Right renal pelvis (tissue), 4 donors: ENCODE data around the gene ELMO1. TPM values are rescaled to one million over a fixed set of nuclear protein-coding genes. Genes with fewer than 3 reads are reported as not detected.
"Not testable (repeated sequence)": the region's sequence is repeated elsewhere in the genome, so short reads cannot be mapped to it uniquely, and the experiment has no call there.

Experiments
- DNase-seq, 4 donors: peaks; one replicate each; pipeline ENCODE4 v3.0.0-alpha.2; 2013; ENCODE audit warnings: low read depth in 4 of 4, low spot score in 3 of 4, missing footprints in 1 of 4
- polyA plus RNA-seq, 4 donors: library from polyadenylated mRNA; unstranded; fragments of 120-200 nt; gene quantifications; one replicate each; pipeline ENCODE4 v1.2.1, GENCODE V29; 2013; ENCODE audit not compliant: insufficient read length in 4 of 4

ELMO1 gene
- polyA plus RNA-seq, 4 donors, result 9.9 to 14.6 (median 11.3) TPM

- DNase-seq, result no peak
These were observed 441.0 kb downstream of the ELMO1 start for GRCh38 chr7:37007691-37008090.

- no peak for DNase-seq
These were observed 441.4 kb downstream of the ELMO1 start for GRCh38 chr7:37007268-37007667.

GRCh38 chr7:37006764-37007163 is 441.9 kb downstream of the ELMO1 start:
- no peak for DNase-seq

GRCh38 chr7:37000511-37000910 is 448.2 kb downstream of the ELMO1 start:
- no peak for DNase-seq

GRCh38 chr7:36999626-37000485 is 448.8 kb downstream of the ELMO1 start:
- no peak for DNase-seq

DNA sequence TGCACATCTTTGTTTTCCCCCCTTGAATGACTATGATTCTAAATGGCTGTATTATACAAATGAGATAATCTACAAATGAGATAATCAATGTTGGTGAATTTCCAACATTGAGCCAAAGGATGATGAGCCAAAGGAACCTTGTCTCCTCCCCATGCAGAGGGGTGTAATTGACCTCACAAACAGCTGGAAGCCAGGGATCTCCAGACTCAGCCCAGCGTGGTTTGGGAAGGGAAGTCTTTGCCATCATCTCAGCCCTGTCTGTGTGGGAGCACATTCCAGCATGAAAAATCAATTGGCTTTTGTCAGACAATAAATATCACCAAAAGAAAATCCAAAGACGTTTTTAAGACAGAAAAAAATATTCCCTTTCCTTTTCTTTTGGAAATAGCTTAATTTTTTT is 452.9 kb downstream of the ELMO1 start:
- DNase-seq, result no peak

- no peak for DNase-seq
These were observed 454.1 kb downstream of the ELMO1 start for GRCh38 chr7:36994456-36995112.

DNA sequence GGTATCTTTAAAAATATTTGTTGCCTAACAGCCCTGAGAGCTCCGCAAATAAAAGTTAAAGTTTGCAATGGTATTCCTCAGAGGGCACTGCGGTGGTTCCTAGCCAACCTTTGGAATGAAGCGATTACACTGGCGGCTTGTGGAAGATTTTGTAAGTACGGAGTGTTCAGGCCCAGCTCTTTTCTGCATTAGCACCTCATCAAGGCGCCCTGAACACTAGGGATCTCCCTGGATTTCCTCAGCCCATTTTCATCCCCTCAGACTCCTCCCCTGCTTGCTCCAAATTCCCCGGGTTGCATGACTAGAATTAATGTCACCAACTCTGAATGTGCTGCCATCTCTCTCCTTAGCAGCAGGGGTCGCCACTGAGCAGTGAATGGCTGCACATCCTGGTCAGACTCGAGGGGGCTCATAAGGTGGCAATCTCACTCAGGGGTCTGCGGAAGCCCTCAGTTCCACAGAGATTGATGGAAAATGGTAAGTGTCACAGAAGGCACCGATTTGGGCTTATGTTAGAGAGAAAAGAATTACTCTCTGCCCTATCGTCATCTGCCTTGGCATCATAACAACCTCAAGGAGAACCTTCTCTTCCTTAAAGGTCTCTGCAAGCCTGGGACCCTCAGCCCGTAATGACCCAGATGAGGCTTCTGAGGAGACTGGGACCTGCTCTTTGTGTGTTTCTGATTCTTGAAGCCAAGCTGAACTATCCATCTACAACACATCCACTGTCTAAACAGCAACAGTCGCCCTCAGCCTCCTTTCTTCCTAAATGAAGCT is 461.5 kb downstream of the ELMO1 start:
- DNase-seq, result no peak

DNA sequence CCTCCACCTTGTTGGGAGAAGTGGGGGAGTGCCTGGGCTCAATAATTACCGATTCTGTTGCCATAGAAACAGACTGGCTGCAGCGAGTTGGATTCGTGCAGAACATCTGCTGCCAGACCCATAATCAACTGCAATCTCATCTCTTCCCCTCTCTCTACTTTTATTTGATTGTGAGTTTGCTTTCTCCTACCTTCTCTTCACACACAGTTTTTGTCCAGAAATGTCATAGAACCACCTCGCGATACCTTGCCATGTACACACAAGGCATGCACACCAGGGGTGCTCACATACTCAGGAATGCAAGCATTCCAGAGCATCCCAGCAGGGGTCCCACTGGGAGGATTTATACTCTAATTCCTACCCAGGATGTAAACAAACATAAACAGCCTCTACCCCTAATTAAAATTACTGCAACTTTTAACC is 462.1 kb downstream of the ELMO1 start:
- DNase-seq, result no peak

- no peak for DNase-seq
These were observed 462.7 kb downstream of the ELMO1 start for GRCh38 chr7:36985866-36986400.

DNA sequence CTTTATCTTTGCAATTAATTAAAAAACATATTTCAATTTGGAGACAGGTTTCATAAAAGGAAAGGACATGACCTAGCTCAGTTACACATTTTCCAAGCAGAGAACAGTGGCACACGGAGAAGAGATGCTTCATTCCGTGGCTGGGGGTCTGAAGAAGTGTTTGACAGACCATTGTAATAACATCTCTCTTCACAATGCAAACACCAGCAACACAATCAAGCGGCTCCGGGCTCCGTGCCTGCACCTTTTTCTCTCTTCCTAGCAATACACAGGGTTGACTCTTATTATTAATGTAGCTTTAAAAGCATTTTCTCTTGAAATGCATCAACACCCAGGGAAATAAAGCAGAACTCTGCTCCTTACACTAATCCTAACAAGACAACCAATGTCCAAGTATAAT is 463.3 kb downstream of the ELMO1 start:
- DNase-seq, result no peak

DNA sequence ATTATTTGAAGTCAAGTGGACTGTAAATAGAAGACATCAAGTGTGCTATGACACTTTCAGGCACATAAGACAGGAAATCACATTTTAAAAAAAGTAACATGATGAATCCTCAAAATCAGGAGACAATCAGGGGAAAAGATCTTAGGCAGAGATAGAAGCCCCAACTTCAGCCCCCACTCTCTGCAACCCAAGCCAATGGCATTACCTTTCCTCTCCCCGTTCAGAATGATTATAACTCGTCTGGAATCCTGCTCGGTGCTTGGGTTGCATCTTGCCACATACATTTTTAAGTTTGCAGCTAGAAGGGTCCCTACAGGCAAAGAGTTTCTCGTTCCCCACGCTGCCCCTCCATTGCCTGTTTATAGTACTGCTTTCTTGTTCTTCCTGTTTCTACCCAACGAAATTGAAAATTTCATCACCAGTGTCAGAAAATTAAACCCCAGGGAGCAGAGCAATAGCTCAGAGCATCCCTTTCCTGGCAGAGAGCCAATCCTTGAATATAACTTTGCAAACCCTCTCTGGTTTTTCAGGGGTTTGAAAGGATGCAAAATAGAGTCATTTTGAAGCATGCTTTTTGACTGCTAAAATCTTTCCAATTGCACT is 463.9 kb downstream of the ELMO1 start:
- no peak for DNase-seq

DNA sequence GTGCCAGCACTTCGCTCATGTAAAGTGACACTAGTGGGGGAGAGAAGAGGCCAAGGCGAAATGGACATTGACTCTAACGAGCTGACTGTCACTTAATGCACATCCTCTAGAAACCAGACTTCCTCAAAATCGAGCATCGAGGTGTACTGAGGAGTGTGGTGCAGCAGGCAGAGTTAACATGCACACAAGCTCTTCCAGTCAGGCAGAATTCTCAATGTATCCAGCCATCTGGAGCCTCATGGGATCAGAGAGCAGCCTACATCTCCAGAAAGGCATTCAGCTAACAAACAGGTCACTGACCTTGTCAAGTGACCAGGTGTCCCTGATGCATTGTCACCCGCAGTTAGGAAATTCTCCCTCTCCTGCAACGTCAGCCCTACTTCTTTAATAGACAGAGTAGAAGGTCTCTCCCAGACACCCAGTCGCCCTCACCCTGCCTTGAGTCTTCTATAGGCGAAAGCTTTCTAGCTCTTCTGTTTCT is 464.6 kb downstream of the ELMO1 start:
- no peak for DNase-seq

GRCh38 chr7:36982766-36983165 is 465.9 kb downstream of the ELMO1 start:
- DNase-seq, result no peak

- no peak for DNase-seq
These were observed 468.8 kb downstream of the ELMO1 start for GRCh38 chr7:36979810-36980248.

DNA sequence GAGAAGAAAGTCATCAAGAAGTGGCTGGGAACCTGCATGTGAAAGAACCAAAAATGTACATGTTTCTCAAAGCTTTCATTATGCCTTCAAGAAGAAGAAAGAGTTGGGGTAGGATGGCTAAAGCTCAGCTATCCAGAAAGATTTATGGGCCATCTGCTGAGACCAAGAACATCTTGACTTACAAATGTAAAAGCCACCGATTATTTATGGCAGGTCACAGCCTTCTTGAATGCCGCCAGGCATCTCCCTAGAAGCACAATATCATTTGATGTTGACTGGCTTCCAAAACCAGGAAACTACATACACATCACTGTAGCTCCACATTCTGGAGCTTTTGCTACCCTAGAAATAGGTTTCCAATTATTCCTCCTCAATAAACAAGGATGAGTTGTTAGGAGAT is 470.2 kb downstream of the ELMO1 start:
- no peak for DNase-seq

- no peak for DNase-seq
These were observed 470.8 kb downstream of the ELMO1 start for GRCh38 chr7:36977878-36978277.

GRCh38 chr7:36973534-36973933 is 475.1 kb downstream of the ELMO1 start:
- DNase-seq, result not testable (repeated sequence)

GRCh38 chr7:36972140-36972518 is 476.5 kb downstream of the ELMO1 start:
- no peak for DNase-seq

DNA sequence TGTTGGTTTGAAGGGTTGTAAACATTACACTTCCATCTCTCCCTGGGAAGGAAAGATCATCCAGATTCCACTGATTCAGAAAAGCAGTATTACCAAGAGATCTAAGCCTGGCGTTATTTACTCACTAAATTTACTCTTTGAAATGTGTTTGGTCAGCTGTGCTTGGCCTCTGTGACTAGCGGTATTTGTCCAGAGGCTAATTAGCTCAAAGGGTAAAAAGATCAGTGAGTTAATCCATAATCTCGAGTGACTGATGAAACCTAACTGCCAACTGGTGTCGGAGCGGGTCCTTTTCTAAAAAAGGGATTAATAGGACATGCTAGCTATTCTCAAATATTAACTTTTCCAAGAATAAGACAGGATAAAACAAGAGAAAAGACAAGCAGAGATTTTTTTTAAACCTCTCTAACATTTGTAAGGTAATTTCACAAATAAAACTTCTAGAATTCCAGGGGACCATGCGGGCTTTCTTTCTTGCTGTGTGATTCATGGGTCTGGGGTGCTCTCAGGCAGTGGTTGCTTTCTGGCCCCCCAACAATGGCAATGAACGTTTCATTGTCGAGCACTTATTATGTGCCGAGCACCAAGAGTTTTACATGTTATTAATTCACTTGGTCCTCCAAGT is 477.0 kb downstream of the ELMO1 start:
- DNase-seq, result no peak
